WERI-Rb-1 (cell line): ENCODE measurements around the gene KCND3.

Experiments
- DNase-seq: peaks from one replicate; pipeline ENCODE4 v3.0.0-alpha.2; 2020
- H3K27ac ChIP-seq: fragments of 250-450 bp; sonication (Bioruptor Pico); 2 replicates; pipeline ENCODE4 v1.5.1; 2020; ENCODE audit warnings: mild to moderate bottlenecking, moderate library complexity
- H3K27me3 ChIP-seq: fragments of 250-450 bp; sonication (Bioruptor Pico); 2 replicates; pipeline ENCODE4 v1.5.1; 2021; ENCODE audit warnings: mild to moderate bottlenecking, low read depth, moderate library complexity; ENCODE audit not compliant: insufficient read depth, severe bottlenecking
- H3K36me3 ChIP-seq: fragments of 250-450 bp; sonication (Bioruptor Pico); 2 replicates; pipeline ENCODE4 v1.5.1; 2020; ENCODE audit warnings: mild to moderate bottlenecking, moderate library complexity
- H3K4me3 ChIP-seq: 2 replicates; pipeline ENCODE4 v1.5.1; 2011; ENCODE audit warnings: low read depth, mild to moderate bottlenecking, control low read depth, low read length
- H3K9me3 ChIP-seq: fragments of 250-450 bp; sonication (Bioruptor Pico); 2 replicates; pipeline ENCODE4 v1.5.1; 2021; ENCODE audit warnings: mild to moderate bottlenecking, moderate library complexity; ENCODE audit not compliant: severe bottlenecking
- TF ChIP-seq, protein P1 (sequence below): IDR thresholded peaks from 2 replicates; pipeline ENCODE4 v1.5.1; 2011; ENCODE audit warnings: low read depth, mild to moderate bottlenecking, control low read depth, inconsistent platforms, low read length

Gene KCND3

DNA sequence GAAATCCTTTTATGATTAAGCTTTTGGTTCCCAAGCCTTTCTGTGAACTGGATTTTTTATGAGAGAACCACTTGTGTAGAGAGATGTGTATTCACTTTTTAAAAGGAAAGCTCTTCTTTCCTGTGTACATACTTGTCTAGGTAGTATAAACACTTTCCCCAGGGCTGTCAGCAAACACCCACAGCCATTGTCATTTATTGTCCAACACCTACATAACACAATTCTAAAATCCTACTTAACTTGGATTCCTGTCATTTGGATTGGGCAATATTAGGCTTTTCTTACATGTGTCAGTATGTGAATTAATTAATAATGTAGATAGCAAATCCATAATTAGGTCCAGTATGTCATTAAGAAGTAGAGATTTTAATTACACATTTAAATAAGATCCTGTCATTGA lies 221.4 kb downstream of the KCND3 start:
- Histone ChIP-seq H3K4me3 (no peak overlapping the region), H3K27ac (no peak overlapping the region), H3K9me3 (no peaks in the 10 kb centered on the region), H3K36me3 (peaks cover 49% of the 10 kb centered on the region), H3K27me3 (no peaks in the 10 kb centered on the region)
- no peak for DNase-seq
- TF ChIP-seq, protein P1, sequence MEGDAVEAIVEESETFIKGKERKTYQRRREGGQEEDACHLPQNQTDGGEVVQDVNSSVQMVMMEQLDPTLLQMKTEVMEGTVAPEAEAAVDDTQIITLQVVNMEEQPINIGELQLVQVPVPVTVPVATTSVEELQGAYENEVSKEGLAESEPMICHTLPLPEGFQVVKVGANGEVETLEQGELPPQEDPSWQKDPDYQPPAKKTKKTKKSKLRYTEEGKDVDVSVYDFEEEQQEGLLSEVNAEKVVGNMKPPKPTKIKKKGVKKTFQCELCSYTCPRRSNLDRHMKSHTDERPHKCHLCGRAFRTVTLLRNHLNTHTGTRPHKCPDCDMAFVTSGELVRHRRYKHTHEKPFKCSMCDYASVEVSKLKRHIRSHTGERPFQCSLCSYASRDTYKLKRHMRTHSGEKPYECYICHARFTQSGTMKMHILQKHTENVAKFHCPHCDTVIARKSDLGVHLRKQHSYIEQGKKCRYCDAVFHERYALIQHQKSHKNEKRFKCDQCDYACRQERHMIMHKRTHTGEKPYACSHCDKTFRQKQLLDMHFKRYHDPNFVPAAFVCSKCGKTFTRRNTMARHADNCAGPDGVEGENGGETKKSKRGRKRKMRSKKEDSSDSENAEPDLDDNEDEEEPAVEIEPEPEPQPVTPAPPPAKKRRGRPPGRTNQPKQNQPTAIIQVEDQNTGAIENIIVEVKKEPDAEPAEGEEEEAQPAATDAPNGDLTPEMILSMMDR, result no peak

DNA sequence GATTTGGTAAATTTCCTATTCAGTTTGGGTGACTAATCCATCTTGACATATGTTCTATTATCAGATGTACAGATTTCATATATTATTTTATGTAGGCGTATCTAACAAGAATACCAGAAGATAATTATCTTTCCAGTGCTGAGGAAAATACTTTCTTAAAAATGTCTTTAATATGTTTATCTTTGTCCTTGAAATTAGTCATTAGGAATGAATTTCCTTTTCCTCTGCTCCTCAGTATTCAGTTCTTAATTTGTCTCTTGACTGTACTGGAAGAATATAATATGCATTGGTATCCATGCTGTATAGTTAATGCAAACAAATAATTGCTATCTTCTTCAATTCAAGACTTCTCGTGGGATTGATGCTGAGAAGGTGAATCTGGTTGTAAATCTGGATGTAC lies 227.1 kb downstream of the KCND3 start:
- no peaks in the 10 kb centered on the region for H3K27me3 ChIP-seq
- peaks cover 85% of the 10 kb centered on the region for H3K36me3 ChIP-seq
- no peak overlapping the region for H3K27ac ChIP-seq
- DNase-seq, result no peak
- TF ChIP-seq, protein P1, result no peak
- no peaks in the 10 kb centered on the region for H3K9me3 ChIP-seq
- no peak overlapping the region for H3K4me3 ChIP-seq

DNA sequence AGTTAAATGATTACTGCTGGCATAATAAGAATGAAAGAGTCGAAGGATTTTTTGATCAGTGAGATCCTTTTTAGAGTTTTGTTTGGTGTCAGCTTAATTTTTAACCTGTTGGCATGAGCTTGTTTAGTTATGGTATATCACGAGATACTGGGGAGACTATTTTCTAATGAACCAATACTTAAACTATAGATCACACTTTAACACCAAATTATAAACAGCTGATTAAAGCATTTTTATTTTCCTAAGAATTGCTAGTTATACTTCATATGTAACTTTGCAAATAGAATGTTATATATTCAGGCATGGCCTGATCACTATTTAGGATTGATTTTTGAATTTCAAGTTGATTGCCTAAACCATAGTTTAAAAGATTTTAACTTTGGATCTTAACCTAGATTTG lies 227.8 kb downstream of the KCND3 start:
- no peak overlapping the region for H3K27ac ChIP-seq
- H3K27me3 ChIP-seq, result no peaks in the 10 kb centered on the region
- no peaks in the 10 kb centered on the region for H3K9me3 ChIP-seq
- DNase-seq, result no peak
- TF ChIP-seq, protein P1, result no peak
- H3K36me3 ChIP-seq, result peaks cover 84% of the 10 kb centered on the region
- no peak overlapping the region for H3K4me3 ChIP-seq

DNA sequence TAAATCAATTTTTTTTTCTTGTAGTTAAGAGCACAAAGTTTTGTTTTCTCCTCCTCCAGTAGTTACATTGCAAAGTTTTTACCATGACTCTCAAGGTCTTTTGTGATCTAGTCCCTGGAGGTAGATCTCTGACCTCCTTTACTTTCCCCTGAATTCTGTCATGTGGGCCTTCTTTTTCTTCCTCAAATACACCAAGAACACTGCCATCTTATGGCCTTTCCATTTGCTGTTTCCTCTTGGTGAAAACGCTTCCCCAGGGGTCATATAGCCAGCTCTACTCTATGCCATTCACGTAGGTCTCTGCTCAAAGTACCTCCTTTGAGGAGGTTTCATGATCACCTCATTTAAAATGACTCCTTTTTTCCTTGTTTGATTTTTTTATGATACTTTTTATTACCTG lies 231.1 kb downstream of the KCND3 start:
- TF ChIP-seq, protein P1, result no peak
- Histone ChIP-seq H3K27me3 (no peaks in the 10 kb centered on the region), H3K9me3 (no peaks in the 10 kb centered on the region), H3K27ac (no peak overlapping the region), H3K4me3 (no peak overlapping the region), H3K36me3 (peaks cover 58% of the 10 kb centered on the region)
- DNase-seq, result no peak

DNA sequence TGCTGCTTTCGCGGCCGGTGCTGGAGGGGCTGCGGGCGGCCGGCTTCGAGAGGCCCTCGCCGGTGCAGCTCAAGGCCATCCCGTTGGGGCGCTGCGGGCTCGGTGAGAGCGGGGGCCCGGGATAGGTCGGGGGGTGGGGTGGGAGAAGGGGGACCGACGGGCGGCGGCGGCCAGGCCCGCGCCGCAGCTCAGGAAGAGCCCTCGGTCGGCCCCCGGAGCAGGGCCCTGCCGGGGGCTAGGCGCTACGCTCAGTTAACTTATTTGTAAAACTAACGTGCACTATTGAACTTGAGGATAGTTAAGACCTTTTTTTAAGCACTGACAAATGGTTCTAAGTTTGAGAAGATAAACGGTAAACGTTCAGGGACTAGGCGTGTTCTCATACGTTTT lies 233.3 kb downstream of the KCND3 start:
- no peaks in the 10 kb centered on the region for H3K27me3 ChIP-seq
- DNase-seq, result no peak
- H3K27ac ChIP-seq, result peak overlapping the region; percentile 86
- H3K4me3 ChIP-seq, result peak overlapping the region; percentile 59
- TF ChIP-seq, protein P1, result no peak
- H3K36me3 ChIP-seq, result peaks cover 37% of the 10 kb centered on the region
- H3K9me3 ChIP-seq, result no peaks in the 10 kb centered on the region

DNA sequence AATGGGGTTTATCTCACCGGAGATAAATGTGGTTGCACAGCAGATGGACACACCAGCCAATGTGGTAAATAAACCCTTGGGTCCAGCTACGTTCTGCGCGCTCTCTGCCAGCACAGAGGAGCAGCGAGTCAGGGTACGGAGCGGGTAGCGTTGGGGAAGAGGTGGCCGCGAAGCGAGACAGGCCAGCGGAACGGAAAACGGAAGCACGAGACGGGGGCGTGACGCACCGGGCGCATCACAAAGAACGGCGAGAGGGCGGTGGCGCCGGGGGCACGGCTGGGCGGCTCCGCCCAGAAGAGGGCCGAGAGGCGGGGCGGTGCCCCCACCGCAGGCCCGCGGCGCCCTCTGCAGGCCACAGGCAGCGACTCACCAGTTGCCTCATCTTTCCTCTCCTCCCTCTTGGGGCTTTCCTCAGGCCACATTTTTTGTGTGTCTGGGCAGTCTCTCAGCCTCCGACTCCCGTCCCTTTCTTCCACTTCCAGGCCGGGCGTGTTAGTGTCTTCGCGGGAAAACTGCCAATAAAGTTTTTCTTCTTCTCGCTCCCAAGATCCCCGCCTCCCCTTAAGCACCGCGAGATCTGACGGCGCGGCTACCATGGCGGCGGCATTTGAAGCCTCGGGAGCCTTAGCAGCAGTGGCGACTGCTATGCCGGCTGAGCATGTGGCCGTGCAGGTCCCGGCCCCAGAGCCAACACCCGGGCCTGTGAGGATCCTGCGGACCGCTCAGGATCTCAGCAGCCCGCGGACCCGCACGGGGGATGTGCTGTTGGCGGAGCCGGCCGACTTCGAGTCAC lies 233.9 kb downstream of the KCND3 start, which contains the start of gene DDX20:
Gene DDX20, plus strand, starts transcription at position 571 of the 793 bp plus-strand sequence. Its CDS starts 24 bp downstream, at position 595.
- peaks cover 31% of the 10 kb centered on the region for H3K36me3 ChIP-seq
- DNase-seq, result peak; percentile 89
- peak within 1 kb of the TSS; percentile 59 for H3K4me3 ChIP-seq
- peak within 1 kb of the TSS; percentile 86 for H3K27ac ChIP-seq
- H3K27me3 ChIP-seq, result no peaks in the 10 kb centered on the region
- TF ChIP-seq, protein P1, result peak; percentile 95
- no peaks in the 10 kb centered on the region for H3K9me3 ChIP-seq
